ENCODE results near the gene STAU1. TPM values are rescaled to one million over a fixed set of nuclear protein-coding genes. Genes with fewer than 3 reads are reported as not detected.

The STAU1 gene
- total and polyA plus RNA-seq, 2 of the 13 experiments (the other 11 are each of a cell fraction or from before 2014, with no cell fraction given), result 119 to 133 TPM

DNA sequence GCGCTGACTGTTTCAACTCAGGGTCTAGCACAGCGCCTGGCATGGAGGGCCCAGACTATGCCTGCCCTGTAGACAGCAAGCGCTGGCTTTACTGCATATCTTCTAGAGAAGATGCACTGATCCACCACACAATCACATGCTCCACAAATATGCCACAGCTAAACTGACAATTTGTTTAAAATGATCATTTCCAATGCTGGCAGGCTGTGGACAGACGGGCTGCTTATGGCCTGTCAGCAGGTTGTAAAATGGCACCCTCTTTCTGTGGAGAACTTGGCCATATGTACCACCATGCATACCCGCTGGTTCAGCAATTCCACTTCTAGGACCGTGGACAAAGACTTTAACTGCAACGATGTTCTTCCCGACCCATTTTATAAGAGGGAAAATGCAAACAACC lies 40.8 kb downstream of the STAU1 start:
- TF ChIP-seq PAF1 (CRISPR knock-in tag; IDR thresholded peaks at IDR 0.05) (peak; percentile 58; the same call in 1 of the 2 replicates), EP300 (IDR thresholded peaks at IDR 0.05; ENCODE audit: low read depth in 2 of 2, low read length in 2 of 2) (no peak), EP300 (CRISPR knock-in tag; IDR thresholded peaks at IDR 0.05; ENCODE audit: borderline replicate concordance) (0 out of 2 replicates have a peak, but pooled peaks have one; percentile 20), RBM22 (optimal IDR thresholded peaks at IDR 0.05; ENCODE audit: low read length) (peak; percentile 77), ZNF343 (CRISPR knock-in tag; IDR thresholded peaks at IDR 0.05) (no peak), ZNF282 (IDR thresholded peaks at IDR 0.05; ENCODE audit: partially characterized antibody) (no peak), ETV5 (CRISPR knock-in tag; IDR thresholded peaks at IDR 0.05; ENCODE audit: borderline replicate concordance) (no peak)
- Histone ChIP-seq H3K27ac (ENCODE audit: extremely low read length, insufficient read depth, low read length) (no peak overlapping the region), H3K79me2 (ENCODE audit: insufficient read depth, low read length) (peaks cover 60% of the 10 kb centered on the region), H3K9ac (ENCODE audit: insufficient read depth, low read depth, low read length) (no peak overlapping the region), H3K4me2 (ENCODE audit: low read depth, low read length) (no peak overlapping the region), H3K9me3 (ENCODE audit: low read length) (no peaks in the 10 kb centered on the region), H3K36me3 (replicated peaks in 1 of 2; ENCODE audit: control insufficient read depth in 1 of 2, insufficient read depth in 2 of 2, low read length in 2 of 2) (peaks cover 54 to 85% of the 10 kb centered on the region in 2 experiments), H2AFZ (ENCODE audit: low read length) (no peak overlapping the region), H4K20me1 (ENCODE audit: insufficient read depth, low read length) (peaks cover 28% of the 10 kb centered on the region), H3K27me3 (ENCODE audit: control insufficient read depth in 1 of 2, insufficient read depth in 2 of 2, low read length in 2 of 2) (no peaks in the 10 kb centered on the region), H3K4me3 (replicated peaks in 1 of 3; ENCODE audit: insufficient read depth in 1 of 3, low read depth in 2 of 3, low read length in 3 of 3) (no peak overlapping the region), H3K4me1 (ENCODE audit: insufficient read depth, low read length) (no peaks in the 10 kb centered on the region)
- in situ Hi-C loops (cut with HindIII; ENCODE audit: extremely low pct_ligation_motif_present, low pct_unique_long_range_greater_than_20kb) (no loop called here), intact Hi-C loops (cut with micrococcal nuclease; ENCODE audit: unreplicated experiment) (no loop called here)
- no TSS peak for BruUV-seq (replicated peaks)
- ChIA-PET POLR2A (interaction anchor here (0.9 kb wide), 1 partner anchor 15 kb away, joined by 3 read pairs; no protein-coding TSS in a partner anchor), CTCF (ENCODE audit: low intra/inter-chr PET ratio, low total read pairs) (no interaction called here)
- DNase-seq (ENCODE audit: low spot score), result no peak
- peak; percentile 19; the same call in 1 of the 3 replicates for ATAC-seq
- FAIRE-seq, result no peak
- WGBS (ENCODE audit: low lambda C conversion rate), result 98% methylated on average over 8 of the region's 8 CpGs

DNA sequence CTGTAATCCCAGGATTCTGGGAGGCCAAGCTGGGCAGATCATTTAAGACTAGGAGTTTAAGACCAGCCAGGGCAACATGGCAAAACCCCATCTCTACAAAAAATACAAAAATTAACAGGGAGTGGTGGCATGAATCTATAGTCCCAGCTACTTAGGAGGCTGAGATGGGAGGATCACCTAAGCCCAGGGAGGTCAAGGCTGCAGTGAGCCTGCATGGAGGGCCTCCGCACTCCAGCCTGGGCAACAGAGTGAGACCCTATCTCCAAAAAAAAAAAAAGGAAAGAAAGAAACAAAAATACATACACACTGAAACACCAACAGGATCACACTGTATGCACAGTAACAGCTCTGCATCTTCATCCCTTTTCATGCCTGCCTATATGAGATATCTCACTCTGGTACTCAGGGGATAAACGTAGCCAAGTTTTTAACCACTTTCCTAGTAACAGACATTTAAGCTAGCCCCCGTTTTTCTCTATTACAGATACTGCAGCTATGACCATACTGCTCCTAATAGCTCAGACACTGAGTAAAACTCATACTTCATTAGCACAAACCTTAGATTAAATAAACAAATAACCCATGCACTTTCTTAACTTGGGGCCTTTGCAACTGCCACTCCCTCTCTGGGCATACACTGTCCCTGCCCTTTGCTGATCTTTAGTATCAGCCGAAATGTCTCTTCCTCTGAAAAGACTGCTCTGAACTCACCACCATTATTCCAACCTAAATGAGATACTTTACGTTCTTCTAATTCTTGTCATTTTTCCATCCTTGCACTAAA lies 41.5 kb downstream of the STAU1 start:
- H3K9me3 ChIP-seq (ENCODE audit: low read length), result no peaks in the 10 kb centered on the region
- TSS peak; percentile 2 for BruUV-seq (replicated peaks)
- no peak overlapping the region for H3K9ac ChIP-seq (ENCODE audit: insufficient read depth, low read depth, low read length)
- no peak overlapping the region for H3K4me2 ChIP-seq (ENCODE audit: low read depth, low read length)
- H2AFZ ChIP-seq (ENCODE audit: low read length), result no peak overlapping the region
- ATAC-seq (no peak), DNase-seq (ENCODE audit: low spot score) (no peak), FAIRE-seq (no peak)
- H3K4me3 ChIP-seq (replicated peaks in 1 of 3; ENCODE audit: insufficient read depth in 1 of 3, low read depth in 2 of 3, low read length in 3 of 3), result no peak overlapping the region
- ChIA-PET POLR2A (interaction anchor here (0.9 kb wide), 1 partner anchor 15 kb away, joined by 3 read pairs; no protein-coding TSS in a partner anchor), CTCF (ENCODE audit: low intra/inter-chr PET ratio, low total read pairs) (no interaction called here)
- WGBS (ENCODE audit: low lambda C conversion rate), result 96% methylated on average over 5 of the region's 5 CpGs
- no peak overlapping the region for H3K27ac ChIP-seq (ENCODE audit: extremely low read length, insufficient read depth, low read length)
- H4K20me1 ChIP-seq (ENCODE audit: insufficient read depth, low read length), result peaks cover 28% of the 10 kb centered on the region
- peaks cover 51 to 79% of the 10 kb centered on the region in 2 experiments for H3K36me3 ChIP-seq (replicated peaks in 1 of 2; ENCODE audit: control insufficient read depth in 1 of 2, insufficient read depth in 2 of 2, low read length in 2 of 2)
- peaks cover 60% of the 10 kb centered on the region for H3K79me2 ChIP-seq (ENCODE audit: insufficient read depth, low read length)
- H3K27me3 ChIP-seq (ENCODE audit: control insufficient read depth in 1 of 2, insufficient read depth in 2 of 2, low read length in 2 of 2), result no peaks in the 10 kb centered on the region
- H3K4me1 ChIP-seq (ENCODE audit: insufficient read depth, low read length), result no peaks in the 10 kb centered on the region
- intact Hi-C loops (cut with micrococcal nuclease; ENCODE audit: unreplicated experiment) (no loop called here), in situ Hi-C loops (cut with HindIII; ENCODE audit: extremely low pct_ligation_motif_present, low pct_unique_long_range_greater_than_20kb) (no loop called here)
- peak; percentile 88 for TF ChIP-seq ZNF121 (CRISPR knock-in tag; IDR thresholded peaks at IDR 0.05)
- TF ChIP-seq SNAPC2 (CRISPR knock-in tag; IDR thresholded peaks at IDR 0.05), result no peak
- TF ChIP-seq, protein P1, sequence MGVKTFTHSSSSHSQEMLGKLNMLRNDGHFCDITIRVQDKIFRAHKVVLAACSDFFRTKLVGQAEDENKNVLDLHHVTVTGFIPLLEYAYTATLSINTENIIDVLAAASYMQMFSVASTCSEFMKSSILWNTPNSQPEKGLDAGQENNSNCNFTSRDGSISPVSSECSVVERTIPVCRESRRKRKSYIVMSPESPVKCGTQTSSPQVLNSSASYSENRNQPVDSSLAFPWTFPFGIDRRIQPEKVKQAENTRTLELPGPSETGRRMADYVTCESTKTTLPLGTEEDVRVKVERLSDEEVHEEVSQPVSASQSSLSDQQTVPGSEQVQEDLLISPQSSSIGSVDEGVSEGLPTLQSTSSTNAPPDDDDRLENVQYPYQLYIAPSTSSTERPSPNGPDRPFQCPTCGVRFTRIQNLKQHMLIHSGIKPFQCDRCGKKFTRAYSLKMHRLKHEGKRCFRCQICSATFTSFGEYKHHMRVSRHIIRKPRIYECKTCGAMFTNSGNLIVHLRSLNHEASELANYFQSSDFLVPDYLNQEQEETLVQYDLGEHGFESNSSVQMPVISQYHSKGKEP (CRISPR knock-in tag; IDR thresholded peaks at IDR 0.05), result no peak
- TF ChIP-seq ZNF878 (CRISPR knock-in tag; IDR thresholded peaks at IDR 0.05), result no peak
- TF ChIP-seq SOX5 (CRISPR knock-in tag; IDR thresholded peaks at IDR 0.05; ENCODE audit: borderline replicate concordance), result no peak
- TF ChIP-seq, protein P2, sequence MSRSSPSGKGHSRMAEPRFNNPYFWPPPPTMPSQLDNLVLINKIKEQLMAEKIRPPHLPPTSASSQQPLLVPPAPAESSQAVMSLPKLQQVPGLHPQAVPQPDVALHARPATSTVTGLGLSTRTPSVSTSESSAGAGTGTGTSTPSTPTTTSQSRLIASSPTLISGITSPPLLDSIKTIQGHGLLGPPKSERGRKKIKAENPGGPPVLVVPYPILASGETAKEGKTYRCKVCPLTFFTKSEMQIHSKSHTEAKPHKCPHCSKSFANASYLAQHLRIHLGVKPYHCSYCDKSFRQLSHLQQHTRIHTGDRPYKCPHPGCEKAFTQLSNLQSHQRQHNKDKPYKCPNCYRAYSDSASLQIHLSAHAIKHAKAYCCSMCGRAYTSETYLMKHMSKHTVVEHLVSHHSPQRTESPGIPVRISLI (CRISPR knock-in tag; IDR thresholded peaks at IDR 0.05; ENCODE audit: borderline replicate concordance), result no peak
- TF ChIP-seq, protein P3, sequence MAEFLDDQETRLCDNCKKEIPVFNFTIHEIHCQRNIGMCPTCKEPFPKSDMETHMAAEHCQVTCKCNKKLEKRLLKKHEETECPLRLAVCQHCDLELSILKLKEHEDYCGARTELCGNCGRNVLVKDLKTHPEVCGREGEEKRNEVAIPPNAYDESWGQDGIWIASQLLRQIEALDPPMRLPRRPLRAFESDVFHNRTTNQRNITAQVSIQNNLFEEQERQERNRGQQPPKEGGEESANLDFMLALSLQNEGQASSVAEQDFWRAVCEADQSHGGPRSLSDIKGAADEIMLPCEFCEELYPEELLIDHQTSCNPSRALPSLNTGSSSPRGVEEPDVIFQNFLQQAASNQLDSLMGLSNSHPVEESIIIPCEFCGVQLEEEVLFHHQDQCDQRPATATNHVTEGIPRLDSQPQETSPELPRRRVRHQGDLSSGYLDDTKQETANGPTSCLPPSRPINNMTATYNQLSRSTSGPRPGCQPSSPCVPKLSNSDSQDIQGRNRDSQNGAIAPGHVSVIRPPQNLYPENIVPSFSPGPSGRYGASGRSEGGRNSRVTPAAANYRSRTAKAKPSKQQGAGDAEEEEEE (CRISPR knock-in tag; IDR thresholded peaks at IDR 0.05; ENCODE audit: borderline replicate concordance), result peak; percentile 35; the same call in 1 of the 2 replicates
